Vagina (tissue), 2 donors: Measurements from ENCODE around the gene SCAANT1.

ENCODE experiments used
- CTCF ChIP-seq, 3 experiments: fragments of 450-650 bp in 2 of 3; fragments of 200-600 bp in 1 of 3; sonication (generic) in 1 of 3; IDR thresholded peaks; one replicate each; pipeline ENCODE4 v1.5.1; 2017 to 2019; ENCODE audit warnings: antibody characterized with exemption in 3 of 3, mild to moderate bottlenecking in 2 of 3, moderate library complexity in 2 of 3
- POLR2A ChIP-seq, 2 donors: fragments of 450-650 bp; IDR thresholded peaks; one replicate each; pipeline ENCODE4 v1.6.1; 2017; ENCODE audit warnings: antibody characterized with exemption in 2 of 2, mild to moderate bottlenecking in 2 of 2, moderate library complexity in 2 of 2

DNA sequence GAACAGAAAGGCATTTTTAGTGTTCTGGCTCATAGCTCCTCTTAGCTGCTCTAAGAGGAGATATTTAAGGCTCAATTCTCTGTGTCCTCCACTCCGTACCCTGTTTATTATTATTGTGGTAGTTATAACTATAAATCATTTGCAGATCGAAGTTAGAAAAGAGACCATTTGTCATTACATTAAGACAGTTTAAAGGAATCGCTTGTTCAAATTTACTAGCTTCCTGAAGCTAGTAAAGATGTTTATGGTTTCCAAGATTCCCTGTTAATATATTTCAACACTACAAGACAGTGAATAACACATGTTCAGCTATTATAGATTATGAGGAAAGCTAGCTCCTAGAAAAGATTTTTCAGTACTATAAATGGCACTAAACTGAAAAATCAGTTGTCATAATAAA lies 35.9 kb downstream of the SCAANT1 start:
- TF ChIP-seq POLR2A (IDR thresholded peaks at IDR 0.05) (no peak), CTCF (IDR thresholded peaks at IDR 0.05) (no peak)
